NCI-H345 treated with DMSO at 0.1 percent for 48 hours (cell line): ENCODE results near the gene PRTG.
"Not testable (repeated sequence)": the region's sequence is repeated elsewhere in the genome, so short reads cannot be mapped to it uniquely, and the experiment has no call there.

Experiments used
- DNase-seq: peaks from one replicate; lab custom pipeline; 2025; ENCODE audit not compliant: unreplicated experiment; lab: John Stamatoyannopoulos, UW

The PRTG gene

GRCh38 chr15:55750706-55751105 lies 7.8 kb upstream of the PRTG start:
- no peak for DNase-seq

GRCh38 chr15:55743729-55744655 lies 1.0 kb upstream of the PRTG start:
- DNase-seq = no peak

- no peak for DNase-seq
These were observed 440 bp downstream of the PRTG start for GRCh38 chr15:55742498-55742926.

GRCh38 chr15:55741833-55742497 lies 987 bp downstream of the PRTG start:
- DNase-seq = no peak

GRCh38 chr15:55740981-55741832 lies 1.7 kb downstream of the PRTG start:
- no peak for DNase-seq

GRCh38 chr15:55740359-55740878 lies 2.5 kb downstream of the PRTG start:
- no peak for DNase-seq

- DNase-seq = no peak
These were observed 3.3 kb downstream of the PRTG start for GRCh38 chr15:55739641-55740040.

- DNase-seq = no peak
These were observed 4.2 kb downstream of the PRTG start for GRCh38 chr15:55738715-55739114.

- no peak for DNase-seq
These were observed 5.6 kb downstream of the PRTG start for GRCh38 chr15:55737373-55737772.

- DNase-seq = no peak
These were observed 6.2 kb downstream of the PRTG start for GRCh38 chr15:55736756-55737155.

- DNase-seq = no peak
These were observed 8.3 kb downstream of the PRTG start for GRCh38 chr15:55734641-55735040.

- DNase-seq = not testable (repeated sequence)
These were observed 9.5 kb downstream of the PRTG start for GRCh38 chr15:55733461-55733860.

GRCh38 chr15:55721554-55722185 lies 21.3 kb downstream of the PRTG start:
- DNase-seq = no peak

- no peak for DNase-seq
These were observed 27.4 kb downstream of the PRTG start for GRCh38 chr15:55715355-55716076.

GRCh38 chr15:55714064-55714463 lies 28.9 kb downstream of the PRTG start:
- DNase-seq = no peak

- DNase-seq = no peak
These were observed 30.6 kb downstream of the PRTG start for GRCh38 chr15:55712363-55712762.

GRCh38 chr15:55710286-55710685 lies 32.7 kb downstream of the PRTG start:
- DNase-seq = no peak

GRCh38 chr15:55709458-55709857 lies 33.5 kb downstream of the PRTG start:
- DNase-seq = no peak

- DNase-seq = no peak
These were observed 34.2 kb downstream of the PRTG start for GRCh38 chr15:55708720-55709119.

- DNase-seq = no peak
These were observed 35.0 kb downstream of the PRTG start for GRCh38 chr15:55707951-55708350.
